Neural cell (in vitro differentiated cells): ENCODE data around the gene AGL.

Experiments used
- EP300 ChIP-seq: fragments of 450-650 bp; conservative IDR thresholded peaks from 2 replicates; pipeline ENCODE4 v1.6.1; 2014; ENCODE audit warnings: antibody characterized with exemption, mild to moderate bottlenecking, moderate library complexity; ENCODE audit not compliant: poor library complexity, severe bottlenecking
- EZH2 ChIP-seq: fragments of 200-600, 300-800 bp; shearing (Covaris generic), sonication (generic); IDR thresholded peaks from 2 replicates; pipeline ENCODE4 v1.6.1; 2014; ENCODE audit warnings: antibody characterized with exemption, low read length, borderline replicate concordance, mild to moderate bottlenecking; ENCODE audit not compliant: insufficient read depth, poor library complexity, severe bottlenecking
- POLR2AphosphoS5 ChIP-seq: IDR thresholded peaks from 2 replicates; pipeline ENCODE4 v1.6.1; 2012
- RAD21 ChIP-seq: fragments of 450-650 bp; conservative IDR thresholded peaks from 2 replicates; pipeline ENCODE4 v1.6.1; 2014; ENCODE audit warnings: antibody characterized with exemption, mild to moderate bottlenecking, moderate library complexity
- REST ChIP-seq: IDR thresholded peaks from 2 replicates; pipeline ENCODE4 v1.6.1; 2012; ENCODE audit warnings: borderline replicate concordance
- SMC3 ChIP-seq: fragments of 450-650 bp; conservative IDR thresholded peaks from 2 replicates; pipeline ENCODE4 v1.6.1; 2014; ENCODE audit warnings: antibody characterized with exemption, mild to moderate bottlenecking, moderate library complexity; ENCODE audit not compliant: poor library complexity
- TAF1 ChIP-seq: IDR thresholded peaks from 2 replicates; pipeline ENCODE4 v1.6.1; 2012; ENCODE audit warnings: low read depth
- TF ChIP-seq, protein P1 (sequence below): fragments of 450-650 bp; IDR thresholded peaks from 2 replicates; pipeline ENCODE4 v1.5.1; 2014; ENCODE audit warnings: antibody characterized with exemption, mild to moderate bottlenecking, moderate library complexity; ENCODE audit not compliant: poor library complexity, severe bottlenecking

DNA sequence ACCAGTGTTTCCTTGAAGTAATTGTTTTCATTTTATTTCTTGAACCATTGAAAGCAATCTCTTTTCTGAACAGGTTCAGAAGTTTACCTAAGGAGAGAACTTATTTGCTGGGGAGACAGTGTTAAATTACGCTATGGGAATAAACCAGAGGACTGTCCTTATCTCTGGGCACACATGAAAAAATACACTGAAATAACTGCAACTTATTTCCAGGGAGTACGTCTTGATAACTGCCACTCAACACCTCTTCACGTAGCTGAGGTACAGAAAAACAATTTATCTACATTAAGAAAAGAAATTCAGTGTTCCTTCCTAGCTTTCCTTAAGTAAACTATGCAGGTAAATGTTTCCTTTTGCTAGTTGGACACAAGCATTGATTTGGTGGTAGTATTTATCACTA, 27.4 kb downstream of the AGL start:
- TF ChIP-seq REST (no peak), RAD21 (no peak), POLR2AphosphoS5 (no peak), EZH2 (no peak), TAF1 (no peak), SMC3 (no peak), EP300 (no peak)
- TF ChIP-seq, protein P1, sequence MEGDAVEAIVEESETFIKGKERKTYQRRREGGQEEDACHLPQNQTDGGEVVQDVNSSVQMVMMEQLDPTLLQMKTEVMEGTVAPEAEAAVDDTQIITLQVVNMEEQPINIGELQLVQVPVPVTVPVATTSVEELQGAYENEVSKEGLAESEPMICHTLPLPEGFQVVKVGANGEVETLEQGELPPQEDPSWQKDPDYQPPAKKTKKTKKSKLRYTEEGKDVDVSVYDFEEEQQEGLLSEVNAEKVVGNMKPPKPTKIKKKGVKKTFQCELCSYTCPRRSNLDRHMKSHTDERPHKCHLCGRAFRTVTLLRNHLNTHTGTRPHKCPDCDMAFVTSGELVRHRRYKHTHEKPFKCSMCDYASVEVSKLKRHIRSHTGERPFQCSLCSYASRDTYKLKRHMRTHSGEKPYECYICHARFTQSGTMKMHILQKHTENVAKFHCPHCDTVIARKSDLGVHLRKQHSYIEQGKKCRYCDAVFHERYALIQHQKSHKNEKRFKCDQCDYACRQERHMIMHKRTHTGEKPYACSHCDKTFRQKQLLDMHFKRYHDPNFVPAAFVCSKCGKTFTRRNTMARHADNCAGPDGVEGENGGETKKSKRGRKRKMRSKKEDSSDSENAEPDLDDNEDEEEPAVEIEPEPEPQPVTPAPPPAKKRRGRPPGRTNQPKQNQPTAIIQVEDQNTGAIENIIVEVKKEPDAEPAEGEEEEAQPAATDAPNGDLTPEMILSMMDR: no peak
